Measurements from ENCODE around the gene POLD2.
A peak's percentile ranks its signal among the peaks of the same experiment; 100 is the strongest.

POLD2 gene

DNA sequence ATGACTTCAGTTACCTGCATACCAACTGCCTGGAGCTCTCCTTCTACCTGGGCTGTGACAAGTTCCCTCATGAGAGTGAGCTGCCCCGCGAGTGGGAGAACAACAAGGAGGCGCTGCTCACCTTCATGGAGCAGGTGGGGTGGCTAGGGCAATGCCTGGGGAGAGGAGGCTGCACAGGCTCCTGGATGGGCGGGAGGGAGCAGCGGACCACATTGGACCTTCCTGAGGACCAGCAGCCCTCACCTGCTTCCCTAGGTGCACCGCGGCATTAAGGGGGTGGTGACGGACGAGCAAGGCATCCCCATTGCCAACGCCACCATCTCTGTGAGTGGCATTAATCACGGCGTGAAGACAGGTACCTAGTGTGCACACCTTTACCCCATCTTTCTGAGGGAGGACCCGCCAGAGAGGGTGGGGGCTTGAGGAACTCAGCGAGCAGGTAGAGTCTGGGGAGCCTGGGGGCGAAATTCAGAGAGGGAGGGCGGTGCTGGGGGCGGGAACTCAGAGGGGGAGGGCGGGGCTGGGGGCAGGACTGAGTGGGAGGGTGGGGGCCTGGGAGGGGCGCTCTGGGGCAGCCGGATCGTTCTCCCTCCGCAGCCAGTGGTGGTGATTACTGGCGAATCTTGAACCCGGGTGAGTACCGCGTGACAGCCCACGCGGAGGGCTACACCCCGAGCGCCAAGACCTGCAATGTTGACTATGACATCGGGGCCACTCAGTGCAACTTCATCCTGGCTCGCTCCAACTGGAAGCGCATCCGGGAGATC, 10.2 kb downstream of the POLD2 start:
- DNase-seq (ENCODE audit: low read depth), result no peak

GRCh38 chr7:44112231-44112996, 10.9 kb downstream of the POLD2 start:
- DNase-seq (ENCODE audit: low read depth), result no peak

- DNase-seq (ENCODE audit: low read depth), result no peak
These were observed 11.6 kb downstream of the POLD2 start for GRCh38 chr7:44111761-44112160.

- DNase-seq (ENCODE audit: low read depth), result no peak
These were observed 12.4 kb downstream of the POLD2 start for GRCh38 chr7:44110719-44111635.

DNA sequence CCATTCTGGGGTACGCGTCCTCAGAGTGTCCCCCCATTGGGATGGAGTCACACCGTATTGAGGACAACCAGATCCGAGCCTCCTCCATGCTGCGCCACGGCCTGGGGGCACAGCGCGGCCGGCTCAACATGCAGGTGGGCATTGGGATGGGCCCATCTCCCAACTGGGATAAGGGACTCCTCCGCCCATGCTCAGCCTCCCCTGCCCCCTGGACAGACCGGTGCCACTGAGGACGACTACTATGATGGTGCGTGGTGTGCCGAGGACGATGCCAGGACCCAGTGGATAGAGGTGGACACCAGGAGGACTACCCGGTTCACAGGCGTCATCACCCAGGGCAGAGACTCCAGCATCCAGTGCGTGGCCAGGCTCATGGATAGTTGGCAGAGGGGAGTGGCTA, 13.4 kb downstream of the POLD2 start:
- DNase-seq (ENCODE audit: low read depth), result no peak

- DNase-seq (ENCODE audit: low read depth), result no peak
These were observed 14.3 kb downstream of the POLD2 start for GRCh38 chr7:44108768-44109750.

DNA sequence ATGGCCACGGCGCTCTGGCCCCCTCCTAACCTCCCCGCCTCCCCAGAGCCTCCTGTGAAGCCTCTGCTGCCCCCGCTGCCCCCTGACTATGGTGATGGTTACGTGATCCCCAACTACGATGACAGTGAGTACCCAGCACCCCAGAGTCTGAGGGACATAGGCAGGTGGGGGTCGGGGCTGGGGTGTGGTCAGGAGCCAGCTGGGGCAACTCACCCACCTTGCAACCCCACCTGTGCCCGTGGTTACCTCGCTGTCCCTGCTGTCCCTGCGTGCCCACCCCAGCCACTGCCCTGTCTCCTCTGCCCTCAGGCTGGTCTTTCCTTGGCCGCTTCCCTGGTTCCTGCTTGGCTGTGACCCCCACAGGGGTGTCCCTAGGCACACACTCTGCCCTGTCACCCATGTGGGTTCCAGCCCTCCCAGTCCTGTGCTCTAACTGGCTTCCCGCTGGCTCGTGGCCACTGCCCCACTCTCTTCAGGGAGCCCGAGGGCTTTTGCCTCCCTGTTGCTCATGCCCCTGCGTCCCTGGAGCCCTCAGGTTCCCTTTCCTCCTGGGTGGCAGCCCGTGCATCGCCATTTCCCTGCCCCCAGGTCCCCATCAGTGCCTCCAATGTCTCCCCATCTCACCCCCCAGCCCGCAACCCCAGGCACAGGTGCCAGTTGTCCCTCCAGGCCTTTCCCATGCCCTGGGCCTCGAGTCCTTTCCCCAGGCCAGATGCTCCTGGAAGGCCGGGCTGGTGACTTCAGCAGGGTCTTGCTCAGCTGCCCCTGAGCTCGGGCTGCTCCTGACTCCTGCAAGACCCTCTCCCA, 15.2 kb downstream of the POLD2 start:
- no peak for DNase-seq (ENCODE audit: low read depth)

GRCh38 chr7:44107116-44107960, 16.0 kb downstream of the POLD2 start:
- DNase-seq (ENCODE audit: low read depth), result no peak

GRCh38 chr7:44106311-44107065, 16.9 kb downstream of the POLD2 start:
- DNase-seq (ENCODE audit: low read depth), result no peak

DNA sequence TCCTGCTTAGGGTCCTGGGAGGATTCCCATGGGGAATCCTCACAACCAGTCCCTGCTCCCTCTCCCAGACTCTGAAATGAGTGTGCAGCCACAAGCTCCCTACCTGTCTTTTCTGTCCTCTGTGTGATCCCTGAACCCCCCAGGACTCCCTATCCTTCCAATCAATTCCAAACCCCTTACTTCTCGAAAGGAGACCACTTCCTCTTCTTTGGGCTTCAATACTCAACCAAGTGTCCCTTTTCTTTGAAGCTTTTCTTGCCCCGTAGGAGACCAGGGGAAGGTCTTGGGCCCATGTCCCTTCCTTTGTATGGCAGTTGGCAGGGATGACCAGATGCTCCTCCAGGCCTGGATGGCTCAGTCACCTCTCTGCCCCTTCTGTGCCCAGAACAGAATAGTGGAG, 17.5 kb downstream of the POLD2 start:
- DNase-seq (ENCODE audit: low read depth), result no peak

DNA sequence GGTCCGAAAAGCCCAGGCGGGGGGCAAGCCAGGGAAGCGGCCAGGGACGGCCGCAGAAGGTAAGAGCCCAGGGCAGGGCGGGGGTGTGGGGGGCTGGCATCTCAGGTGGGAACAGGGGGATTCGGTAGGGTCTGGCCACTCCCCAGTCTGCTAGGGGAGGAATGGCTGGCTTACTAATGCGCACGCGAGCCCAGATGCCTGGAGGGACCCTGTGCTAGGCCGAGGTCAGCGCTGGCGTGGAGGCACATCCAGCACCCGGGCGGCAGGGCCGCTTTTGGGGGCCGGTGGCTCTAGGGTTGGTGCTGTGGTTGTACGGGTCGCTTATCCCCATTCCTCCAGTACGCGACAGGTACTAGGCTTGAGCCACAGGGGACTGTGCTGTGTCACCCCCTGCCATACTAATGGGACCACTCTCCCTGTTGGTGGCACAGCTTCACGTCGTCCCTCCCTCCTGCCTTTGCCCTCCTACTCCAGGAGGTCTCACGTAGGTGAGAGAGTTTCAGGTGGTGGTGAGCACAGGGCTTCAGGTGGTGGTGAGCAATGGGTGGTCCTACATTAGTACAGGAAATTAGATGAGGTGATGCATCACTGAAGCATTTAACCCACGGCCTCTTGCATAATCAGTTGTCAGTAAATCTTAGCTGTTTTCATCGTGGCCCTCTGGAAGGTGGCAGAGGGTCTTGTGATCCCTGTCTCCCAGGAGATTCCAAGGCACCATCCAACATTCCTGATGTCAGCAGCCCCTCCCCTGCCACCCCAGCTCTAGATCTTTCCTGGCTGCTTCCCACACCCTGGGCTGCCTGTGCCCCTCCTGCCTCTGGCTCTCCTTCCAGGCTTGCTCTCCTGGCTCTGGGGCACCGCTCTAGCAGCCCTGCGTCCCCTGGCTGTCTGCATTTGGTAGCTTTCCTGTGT, 18.2 kb downstream of the POLD2 start:
- peak; percentile 56 for DNase-seq (ENCODE audit: low read depth)

DNA sequence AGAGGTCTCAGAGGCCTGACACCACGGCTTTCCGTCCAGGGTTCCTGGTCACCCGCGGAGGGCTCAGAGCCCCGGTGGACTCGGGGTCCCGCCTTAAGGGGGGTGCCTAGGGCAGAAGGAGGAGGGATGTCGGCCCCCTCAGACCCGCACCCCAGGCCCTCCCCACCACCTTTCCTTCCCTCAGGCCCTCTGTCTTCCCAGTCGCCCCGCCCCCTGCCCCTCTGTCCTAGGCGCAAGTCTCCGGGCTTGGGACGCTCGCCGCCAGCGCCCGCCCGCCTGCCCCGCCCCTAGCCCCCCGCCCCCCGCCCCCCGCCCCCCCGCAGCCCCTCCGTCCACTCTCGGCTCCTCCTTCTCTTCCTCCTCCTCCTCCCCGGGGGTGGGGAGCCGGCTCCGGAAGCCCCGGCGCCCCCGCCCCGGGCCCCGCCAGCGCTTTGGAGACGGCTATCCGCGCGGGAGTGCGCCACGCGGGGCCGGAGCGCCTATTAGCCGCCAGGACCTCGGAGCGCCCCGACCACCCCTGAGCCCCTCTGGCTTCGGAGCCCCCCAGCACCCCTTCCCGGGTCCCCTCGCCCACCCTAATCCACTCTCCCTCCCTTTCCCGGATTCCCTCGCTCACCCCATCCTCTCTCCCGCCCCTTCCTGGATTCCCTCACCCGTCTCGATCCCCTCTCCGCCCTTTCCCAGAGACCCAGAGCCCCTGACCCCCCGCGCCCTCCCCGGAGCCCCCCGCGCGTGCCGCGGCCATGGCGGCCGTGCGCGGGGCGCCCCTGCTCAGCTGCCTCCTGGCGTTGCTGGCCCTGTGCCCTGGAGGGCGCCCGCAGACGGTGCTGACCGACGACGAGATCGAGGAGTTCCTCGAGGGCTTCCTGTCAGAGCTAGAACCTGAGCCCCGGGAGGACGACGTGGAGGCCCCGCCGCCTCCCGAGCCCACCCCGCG, 19.2 kb downstream of the POLD2 start, which contains the start of gene AEBP1:
Gene AEBP1, plus strand, starts transcription at position 423 of the 937 bp plus-strand sequence. Its CDS starts 321 bp downstream, at position 744.
- no peak for DNase-seq (ENCODE audit: low read depth)

DNA sequence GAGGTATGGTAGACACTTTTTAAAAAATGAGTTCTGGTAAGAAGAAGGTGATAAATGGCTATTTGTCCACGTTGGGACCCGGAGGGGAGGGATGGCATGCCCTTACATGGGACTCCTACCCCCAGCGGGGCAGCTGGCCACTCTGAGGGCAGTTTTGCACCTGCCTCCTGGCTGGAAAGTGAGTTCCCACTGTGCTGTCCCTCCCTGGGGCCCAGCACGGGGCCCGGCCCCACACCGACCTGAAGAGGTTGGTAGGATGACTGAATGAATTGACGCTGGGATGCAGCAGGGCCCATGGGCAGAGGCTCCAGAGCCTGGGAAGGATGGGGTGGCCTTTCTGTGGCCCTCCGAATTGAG, 19.8 kb downstream of the POLD2 start:
- DNase-seq (ENCODE audit: low read depth), result no peak

- no peak for DNase-seq (ENCODE audit: low read depth)
These were observed 20.3 kb downstream of the POLD2 start for GRCh38 chr7:44102846-44103565.

DNA sequence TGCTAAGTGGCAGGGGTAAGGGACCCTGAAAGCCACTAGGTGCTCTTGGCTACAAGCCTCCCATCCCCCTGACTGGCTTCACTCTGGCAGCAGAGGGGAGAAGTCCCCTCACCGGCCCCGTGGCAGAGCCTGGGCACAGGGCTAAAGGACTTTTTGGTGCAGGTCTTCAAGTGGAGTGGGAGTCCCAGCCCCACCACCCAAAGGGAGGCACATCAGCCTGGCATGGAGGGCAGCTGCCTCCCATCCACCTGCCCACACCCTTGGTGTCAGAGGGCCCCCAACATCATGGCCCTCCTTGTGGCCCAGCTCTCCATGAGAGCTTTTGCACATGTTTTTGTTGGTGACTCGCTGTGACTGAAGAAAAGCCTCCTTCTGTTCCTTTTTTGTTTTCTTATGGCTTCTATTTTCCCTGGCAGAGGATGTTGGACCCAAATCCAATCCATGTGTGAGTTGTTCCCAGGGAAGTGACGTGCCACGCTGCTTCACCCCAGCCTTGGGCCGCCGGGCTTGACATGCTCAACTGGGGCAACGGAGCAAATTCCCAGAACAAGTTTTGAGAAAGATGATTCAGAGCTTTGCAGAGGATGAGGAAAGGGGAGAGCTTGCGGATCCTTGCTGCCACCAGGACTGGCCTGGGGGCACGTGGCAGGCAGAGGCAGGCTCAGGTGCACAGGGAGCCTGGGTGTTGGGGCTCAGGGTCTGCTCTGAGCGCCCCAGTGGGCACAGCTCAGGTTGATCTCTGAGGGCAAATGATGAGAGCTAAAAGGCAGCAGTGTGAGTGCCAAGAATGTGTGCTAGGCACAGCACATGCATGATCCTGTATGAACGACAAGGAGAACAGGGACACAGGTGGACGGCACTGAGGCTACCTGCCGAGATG, 21.1 kb downstream of the POLD2 start:
- DNase-seq (ENCODE audit: low read depth), result peak; percentile 89
